Stimulated activated CD8-positive, alpha-beta memory T cell treated with anti-CD3 and anti-CD28 coated beads, Interleukin-15, amount 100 ng/mL, for 1 hour (primary cell): ENCODE measurements around the gene ZNF141.
"Not testable (repeated sequence)": the region's sequence is repeated elsewhere in the genome, so short reads cannot be mapped to it uniquely, and the experiment has no call there.

Source experiments
- DNase-seq: peaks from one replicate; pipeline ENCODE4 v3.0.0-alpha.2; 2020; ENCODE audit warnings: low read depth

ZNF141 gene

DNA sequence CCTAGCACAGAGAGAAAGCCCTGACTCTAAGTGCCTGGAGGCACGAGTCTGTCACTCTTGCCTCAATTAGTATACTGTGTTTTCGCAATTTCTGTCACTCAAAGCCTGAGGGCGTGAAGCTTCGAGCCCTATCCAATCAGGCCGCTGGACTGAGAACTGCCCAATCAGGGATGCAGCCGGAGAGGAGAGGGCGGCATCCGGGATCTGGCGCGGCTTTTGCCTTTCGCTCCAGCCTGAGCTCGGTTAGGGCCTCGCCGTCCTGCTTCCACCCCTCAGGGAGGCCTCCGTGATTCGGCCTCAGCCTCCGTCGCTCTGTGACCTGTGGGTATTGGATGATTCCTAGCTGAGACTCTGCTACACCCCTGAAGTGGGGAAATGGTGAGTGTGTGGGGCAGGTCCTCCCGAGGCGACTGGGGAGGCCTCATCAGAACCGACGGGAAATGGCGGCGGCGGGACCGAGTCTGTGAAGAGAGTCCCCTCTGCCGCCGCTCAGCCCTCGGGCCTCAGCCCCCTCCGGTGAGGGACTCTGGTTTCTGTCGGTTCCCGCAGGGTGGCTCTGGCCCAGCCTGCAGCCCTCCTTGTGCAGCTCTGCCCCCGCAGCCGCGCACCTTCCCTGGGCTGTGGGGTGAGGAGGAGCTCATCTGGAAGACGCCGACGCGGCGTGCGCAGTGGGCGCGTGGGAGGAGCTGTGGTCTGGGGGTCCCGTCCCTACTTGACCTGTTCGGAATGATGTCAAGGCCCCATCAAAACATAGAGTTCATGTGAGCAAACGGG is 48.5 kb downstream of the ZNF141 start:
- DNase-seq: no peak

DNA sequence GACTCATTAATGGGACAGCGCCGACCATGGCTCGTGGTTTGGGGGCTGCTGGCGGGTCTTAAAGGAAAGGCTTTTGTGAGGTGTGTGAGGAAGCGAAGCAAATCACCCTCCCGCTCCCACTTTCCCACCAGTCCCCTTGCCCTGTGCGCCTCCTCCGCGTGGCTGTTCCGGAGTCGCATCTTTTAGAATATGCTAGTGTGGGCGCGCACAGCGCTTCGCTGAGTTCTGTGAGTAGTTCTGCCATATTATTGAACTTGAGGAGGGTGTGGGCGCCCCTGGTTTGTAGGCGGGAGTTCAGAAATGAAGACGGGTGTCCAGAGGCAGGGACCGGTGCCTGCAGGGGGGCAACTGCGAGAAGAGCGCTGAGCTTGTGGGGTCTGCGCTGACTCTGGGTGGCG is 49.1 kb downstream of the ZNF141 start:
- no peak for DNase-seq

DNA sequence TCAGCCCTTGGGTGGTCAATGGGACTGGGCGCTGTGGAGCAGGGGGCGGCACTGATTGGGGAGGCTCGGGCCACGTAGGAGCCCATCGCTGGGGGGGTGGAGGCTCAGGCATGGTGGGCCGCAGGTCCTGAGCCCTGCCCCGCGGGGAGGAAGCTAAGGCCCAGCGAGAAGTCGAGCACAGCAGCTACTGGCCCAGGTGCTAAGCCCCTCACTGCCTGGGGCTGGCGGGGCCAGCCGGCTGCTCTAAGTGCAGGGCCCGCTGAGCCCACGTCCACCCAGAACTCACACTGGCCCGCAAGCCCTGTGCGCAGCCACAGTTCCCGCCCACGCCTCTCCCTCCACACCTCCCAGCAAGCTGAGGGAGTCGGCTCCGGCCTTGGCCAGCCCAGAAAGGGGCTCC is 66.4 kb downstream of the ZNF141 start:
- DNase-seq: no peak

DNA sequence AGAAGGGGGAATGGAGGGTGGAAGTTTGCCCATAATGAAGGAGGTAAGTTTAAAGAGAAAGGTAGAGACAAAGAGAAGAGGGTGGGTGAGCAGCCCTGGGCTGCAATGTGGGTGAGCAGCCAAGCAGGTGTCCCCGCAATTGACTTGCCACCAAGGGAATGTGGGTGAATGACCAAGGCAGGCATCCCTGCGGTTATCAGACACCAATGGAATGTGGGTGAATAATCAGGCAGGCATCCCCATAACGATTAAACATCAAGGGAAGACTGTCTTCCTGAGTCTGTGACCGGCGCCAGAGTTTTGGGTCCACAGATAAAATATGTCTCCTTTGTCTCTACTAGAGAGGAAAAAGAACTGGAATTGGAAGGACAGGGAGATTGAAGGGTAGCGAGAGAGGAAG is 70.7 kb downstream of the ZNF141 start:
- DNase-seq: not testable (repeated sequence)

DNA sequence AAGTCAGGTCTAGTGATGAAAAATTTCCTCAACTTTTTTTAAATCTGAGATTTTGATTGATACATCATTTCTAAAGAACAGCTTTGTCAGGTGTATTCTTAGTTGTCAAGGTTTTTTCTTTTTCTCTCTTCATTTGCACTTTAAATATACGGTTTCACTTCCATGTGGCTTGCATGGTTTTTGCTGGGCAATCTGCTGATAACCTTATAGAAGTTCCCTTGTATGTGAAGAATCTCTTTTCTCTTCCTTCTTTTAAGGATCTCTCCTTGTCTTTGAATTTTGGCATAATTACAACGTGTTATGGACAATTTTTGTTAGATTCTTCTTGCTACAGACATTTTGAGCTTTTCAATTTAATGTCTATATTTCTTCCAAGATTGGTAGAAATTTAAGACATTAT is 85.0 kb downstream of the ZNF141 start:
- DNase-seq: no peak
